Loucy (cell line): Measurements from ENCODE around the gene ACRBP.

ENCODE experiments used
- EZH2phosphoT487 ChIP-seq: fragments of 200-600 bp; IDR thresholded peaks from 2 replicates; pipeline ENCODE4 v1.6.1; 2018; ENCODE audit warnings: antibody characterized with exemption, mild to moderate bottlenecking, moderate library complexity, borderline replicate concordance
- TF ChIP-seq, protein P1 (sequence below): fragments of 200-600 bp; sonication (generic); conservative IDR thresholded peaks from 2 replicates; pipeline ENCODE4 v1.5.1; 2014; ENCODE audit warnings: mild to moderate bottlenecking, antibody characterized with exemption, low read length

DNA sequence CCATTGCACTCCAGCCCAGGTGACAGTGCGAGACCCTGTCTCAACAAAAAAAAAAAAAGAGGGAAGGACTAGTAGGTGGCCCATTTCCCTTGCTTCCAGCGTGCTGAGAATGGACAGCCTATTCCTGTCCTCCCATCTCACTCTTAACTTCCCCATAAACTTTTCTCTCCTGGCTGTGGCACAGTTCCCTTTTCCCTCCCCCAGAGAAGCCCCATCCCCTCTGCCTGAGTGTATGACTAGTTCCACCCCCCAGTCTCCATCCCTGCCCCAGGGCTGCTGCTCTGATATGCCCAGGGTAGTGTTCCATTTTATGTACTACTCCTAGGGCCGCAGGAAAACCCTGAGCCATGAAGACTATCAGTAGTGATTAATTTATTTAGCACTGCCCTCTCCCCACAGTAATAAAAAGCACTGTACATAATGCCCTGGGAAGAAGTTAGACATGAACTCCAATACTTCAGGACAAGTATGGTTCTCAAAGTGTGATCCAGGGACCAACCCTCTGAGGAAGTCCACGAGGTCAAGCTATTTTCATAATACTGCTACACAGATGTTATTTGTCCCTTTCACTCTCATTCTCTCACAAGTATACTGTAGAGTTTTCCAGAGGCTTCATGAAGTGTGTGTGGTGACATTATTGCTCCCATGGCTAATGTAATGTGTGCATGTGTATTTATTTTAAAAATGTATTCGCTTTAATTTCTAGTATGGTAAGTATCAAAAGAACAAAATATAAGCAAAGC lies 28.6 kb downstream of the ACRBP start:
- TF ChIP-seq, protein P1, sequence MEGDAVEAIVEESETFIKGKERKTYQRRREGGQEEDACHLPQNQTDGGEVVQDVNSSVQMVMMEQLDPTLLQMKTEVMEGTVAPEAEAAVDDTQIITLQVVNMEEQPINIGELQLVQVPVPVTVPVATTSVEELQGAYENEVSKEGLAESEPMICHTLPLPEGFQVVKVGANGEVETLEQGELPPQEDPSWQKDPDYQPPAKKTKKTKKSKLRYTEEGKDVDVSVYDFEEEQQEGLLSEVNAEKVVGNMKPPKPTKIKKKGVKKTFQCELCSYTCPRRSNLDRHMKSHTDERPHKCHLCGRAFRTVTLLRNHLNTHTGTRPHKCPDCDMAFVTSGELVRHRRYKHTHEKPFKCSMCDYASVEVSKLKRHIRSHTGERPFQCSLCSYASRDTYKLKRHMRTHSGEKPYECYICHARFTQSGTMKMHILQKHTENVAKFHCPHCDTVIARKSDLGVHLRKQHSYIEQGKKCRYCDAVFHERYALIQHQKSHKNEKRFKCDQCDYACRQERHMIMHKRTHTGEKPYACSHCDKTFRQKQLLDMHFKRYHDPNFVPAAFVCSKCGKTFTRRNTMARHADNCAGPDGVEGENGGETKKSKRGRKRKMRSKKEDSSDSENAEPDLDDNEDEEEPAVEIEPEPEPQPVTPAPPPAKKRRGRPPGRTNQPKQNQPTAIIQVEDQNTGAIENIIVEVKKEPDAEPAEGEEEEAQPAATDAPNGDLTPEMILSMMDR: no peak
- no peak for TF ChIP-seq EZH2phosphoT487
